AG04449 (cell line): ENCODE results near the gene ABCA7.

Source experiments
- CTCF ChIA-PET: fragments of 350-600 bp; formaldehyde crosslinking; extraction: SDS; loops from one replicate; lab custom pipeline; 2021; ENCODE audit warnings: antibody characterized with exemption; lab: Yijun Ruan, JAX
- POLR2A ChIA-PET: fragments of 400-600, 350-600 bp; formaldehyde crosslinking; extraction: SDS; loops from one replicate; lab custom pipeline; 2020; ENCODE audit warnings: antibody characterized with exemption, inconsistent platforms; lab: Yijun Ruan, JAX
- DNase-seq: peaks from one replicate; pipeline ENCODE4 v3.0.0-alpha.2; 2010; ENCODE audit warnings: low read depth, low spot score
- H3K4me3 ChIP-seq: 2 replicates; pipeline ENCODE4 v1.5.1; 2011; ENCODE audit warnings: low read depth, mild to moderate bottlenecking, control low read depth, low read length
- TF ChIP-seq, protein P1 (sequence below): IDR thresholded peaks from one replicate; pipeline ENCODE4 v1.5.1; 2011; ENCODE audit warnings: mild to moderate bottlenecking, moderate library complexity, low read length, control low read depth, inconsistent platforms; ENCODE audit not compliant: insufficient read depth; ENCODE audit errors: missing control alignments

Gene ABCA7

DNA sequence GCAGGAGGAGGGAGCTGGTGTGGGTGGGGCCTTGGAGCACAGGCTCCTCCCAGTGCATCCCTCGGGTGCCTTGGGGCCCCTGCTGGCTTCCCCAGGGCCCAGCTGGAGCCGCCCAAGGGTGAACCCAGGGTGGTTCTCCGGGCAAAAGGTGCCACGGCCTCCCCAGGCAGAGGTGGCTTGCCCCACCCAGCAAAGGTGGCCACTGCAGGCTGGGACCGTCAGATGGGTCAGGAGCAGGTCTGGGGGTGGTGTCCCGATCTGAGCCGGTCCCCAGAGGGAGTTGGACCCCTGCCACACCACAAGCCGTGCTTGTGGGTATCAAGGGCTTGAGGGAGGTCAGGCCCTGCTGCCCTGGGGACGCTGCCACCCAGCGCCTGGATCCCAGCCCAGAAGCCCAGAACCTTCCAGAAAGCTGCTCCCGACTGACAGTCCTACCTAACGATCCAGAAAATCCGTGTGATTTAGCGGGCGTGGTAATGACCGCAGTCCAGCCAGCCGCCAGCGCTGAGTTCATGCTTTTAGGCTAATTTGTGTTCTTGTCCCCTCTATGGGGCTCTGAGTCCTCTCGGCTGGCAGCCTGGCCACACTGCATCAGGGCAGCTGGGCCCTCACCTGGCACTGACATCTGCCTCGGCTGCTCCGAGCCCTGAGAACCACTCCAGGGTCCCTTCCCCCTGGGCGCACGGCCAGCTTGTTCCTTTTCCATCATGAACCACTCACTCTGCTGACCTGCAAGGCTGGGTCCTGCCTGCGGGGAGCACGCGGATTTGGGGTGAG, 44.7 kb upstream of the ABCA7 start:
- H3K4me3 ChIP-seq = no peak overlapping the region
- POLR2A ChIA-PET = no interaction called here
- CTCF ChIA-PET = interaction anchor here (0.8 to 1.3 kb wide), 4 partner anchors 9 to 72 kb away, joined by 3 to 6 read pairs (median 4); partner anchors contain the start of gene WDR18
- DNase-seq = no peak
- TF ChIP-seq, protein P1, sequence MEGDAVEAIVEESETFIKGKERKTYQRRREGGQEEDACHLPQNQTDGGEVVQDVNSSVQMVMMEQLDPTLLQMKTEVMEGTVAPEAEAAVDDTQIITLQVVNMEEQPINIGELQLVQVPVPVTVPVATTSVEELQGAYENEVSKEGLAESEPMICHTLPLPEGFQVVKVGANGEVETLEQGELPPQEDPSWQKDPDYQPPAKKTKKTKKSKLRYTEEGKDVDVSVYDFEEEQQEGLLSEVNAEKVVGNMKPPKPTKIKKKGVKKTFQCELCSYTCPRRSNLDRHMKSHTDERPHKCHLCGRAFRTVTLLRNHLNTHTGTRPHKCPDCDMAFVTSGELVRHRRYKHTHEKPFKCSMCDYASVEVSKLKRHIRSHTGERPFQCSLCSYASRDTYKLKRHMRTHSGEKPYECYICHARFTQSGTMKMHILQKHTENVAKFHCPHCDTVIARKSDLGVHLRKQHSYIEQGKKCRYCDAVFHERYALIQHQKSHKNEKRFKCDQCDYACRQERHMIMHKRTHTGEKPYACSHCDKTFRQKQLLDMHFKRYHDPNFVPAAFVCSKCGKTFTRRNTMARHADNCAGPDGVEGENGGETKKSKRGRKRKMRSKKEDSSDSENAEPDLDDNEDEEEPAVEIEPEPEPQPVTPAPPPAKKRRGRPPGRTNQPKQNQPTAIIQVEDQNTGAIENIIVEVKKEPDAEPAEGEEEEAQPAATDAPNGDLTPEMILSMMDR = no peak

DNA sequence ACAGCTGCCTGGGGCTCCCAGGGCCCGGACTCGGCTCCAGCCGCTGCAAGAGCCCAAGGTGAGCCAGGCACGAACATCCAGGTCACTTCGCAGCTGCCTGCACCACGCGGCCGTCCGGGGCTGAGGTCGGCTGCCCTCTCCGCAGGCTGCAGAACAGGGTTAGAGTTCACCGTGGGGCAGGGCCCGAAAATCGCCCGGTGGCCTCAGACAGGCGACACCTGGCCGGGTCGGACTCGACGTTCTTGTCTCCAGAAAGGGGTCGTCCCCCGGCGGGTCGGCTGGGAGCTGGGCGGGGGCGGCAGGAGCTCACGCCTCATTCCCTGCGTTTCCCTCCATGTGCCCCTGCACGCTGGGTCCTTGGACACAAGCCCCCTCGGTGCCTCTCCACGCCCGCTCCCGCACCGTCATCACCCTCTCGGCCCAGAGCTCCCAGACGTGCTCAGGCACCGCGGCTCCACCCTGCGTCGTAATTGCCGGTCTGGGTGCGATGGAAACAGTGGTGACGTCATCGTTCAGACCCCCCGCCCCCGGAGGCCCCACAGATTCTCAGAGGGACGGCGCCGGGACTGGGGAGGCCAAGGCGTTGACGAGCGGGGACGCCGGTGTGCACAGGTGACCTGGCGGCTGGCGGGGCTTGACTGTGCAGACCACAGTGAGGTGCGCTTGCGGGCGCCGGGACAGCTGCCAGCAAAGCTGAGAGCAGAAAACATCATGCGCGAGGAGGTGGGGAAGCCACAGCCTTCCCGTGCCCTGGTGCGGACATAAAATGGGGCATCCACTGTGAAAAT, 43.7 kb upstream of the ABCA7 start:
- CTCF ChIA-PET = interaction anchor here (0.7 to 1.3 kb wide), 4 partner anchors 8 to 245 kb away, joined by 3 to 6 read pairs (median 4); partner anchors contain the start of gene ATP5F1D
- TF ChIP-seq, protein P1 = no peak
- POLR2A ChIA-PET = interaction anchor here (0.7 to 1.3 kb wide), 2 partner anchors 12 to 71 kb away, joined by 4 read pairs; partner anchors contain the start of gene WDR18
- no peak for DNase-seq
- peak overlapping the region; percentile 32 for H3K4me3 ChIP-seq

DNA sequence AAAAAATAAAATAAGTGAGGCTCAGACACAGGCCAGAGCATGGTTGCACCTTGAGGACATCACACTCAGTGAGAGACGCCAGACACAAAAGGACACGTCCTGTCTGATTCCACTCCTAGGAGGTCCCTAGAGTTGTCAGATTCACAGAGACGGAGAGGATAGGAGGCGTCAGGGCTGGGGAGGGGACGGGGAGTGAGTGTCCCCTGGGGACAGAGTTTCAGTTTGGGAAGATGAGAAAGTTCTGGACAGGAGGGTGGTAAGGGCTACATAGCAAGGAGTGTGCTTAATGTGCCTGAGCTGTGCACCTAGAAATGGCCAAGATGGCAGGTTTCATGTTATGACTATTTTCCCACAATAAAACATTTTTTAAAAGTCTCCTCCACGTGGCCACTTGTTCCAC, 41.8 kb upstream of the ABCA7 start:
- no peak for DNase-seq
- H3K4me3 ChIP-seq = no peak overlapping the region
- ChIA-PET POLR2A (no interaction called here), CTCF (interaction anchor here (0.9 to 2.9 kb wide), 2 partner anchors 22 to 75 kb away, joined by 3 to 27 read pairs; partner anchors contain the start of gene TMEM259)
- TF ChIP-seq, protein P1 = no peak

DNA sequence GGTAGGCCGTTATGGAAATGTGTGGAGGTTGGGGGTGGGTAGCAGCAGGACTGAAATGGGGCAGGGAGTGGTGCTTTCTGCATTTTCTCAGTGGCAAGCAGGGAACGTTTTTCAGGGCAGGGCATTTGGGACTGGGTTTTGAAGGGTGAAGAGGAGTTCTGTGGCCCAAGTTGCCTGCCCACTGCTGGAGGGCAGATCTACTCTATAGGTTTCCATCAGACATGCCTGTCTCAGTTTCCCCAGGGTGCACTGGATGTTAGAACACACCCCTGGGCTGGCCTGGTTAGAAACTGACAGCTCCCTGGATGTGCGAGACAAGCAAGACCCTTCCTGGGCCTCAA, 40.6 kb upstream of the ABCA7 start:
- H3K4me3 ChIP-seq = no peak overlapping the region
- CTCF ChIA-PET = interaction anchor here (0.8 to 2.9 kb wide), 5 partner anchors 8 to 101 kb away, joined by 3 to 27 read pairs (median 3); partner anchors contain the start of gene TMEM259
- POLR2A ChIA-PET = no interaction called here
- TF ChIP-seq, protein P1 = no peak
- DNase-seq = no peak

DNA sequence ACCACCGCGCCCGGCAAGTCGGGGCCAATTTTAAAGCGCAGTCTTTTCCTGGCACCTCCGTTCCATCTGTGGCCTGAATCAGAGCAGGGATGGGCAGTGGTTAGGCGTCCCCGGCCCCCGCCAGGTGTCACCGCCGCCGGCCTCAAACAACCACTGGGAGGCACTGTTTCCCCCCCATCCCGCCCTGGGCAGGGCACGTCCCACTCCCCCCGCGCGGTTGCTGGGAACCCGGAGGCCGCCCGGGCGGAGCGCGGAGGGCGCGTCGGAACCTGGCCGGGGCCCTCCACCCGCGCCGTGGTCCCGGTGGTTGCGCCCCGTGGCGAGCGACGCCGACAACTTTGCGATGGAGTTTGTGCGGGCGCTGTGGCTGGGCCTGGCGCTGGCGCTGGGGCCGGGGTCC, 39.8 kb upstream of the ABCA7 start, which contains the start of gene GRIN3B:
GRIN3B (plus strand) TSS at position 325 of the 400 bp plus-strand sequence; CDS start at position 344, 19 bp downstream.
- H3K4me3 ChIP-seq = peak within 1 kb of the TSS; percentile 29
- POLR2A ChIA-PET = no interaction called here
- DNase-seq = no peak
- CTCF ChIA-PET = no interaction called here
- TF ChIP-seq, protein P1 = peak; percentile 41
